ENCODE results near the gene MRPL23.

DNA sequence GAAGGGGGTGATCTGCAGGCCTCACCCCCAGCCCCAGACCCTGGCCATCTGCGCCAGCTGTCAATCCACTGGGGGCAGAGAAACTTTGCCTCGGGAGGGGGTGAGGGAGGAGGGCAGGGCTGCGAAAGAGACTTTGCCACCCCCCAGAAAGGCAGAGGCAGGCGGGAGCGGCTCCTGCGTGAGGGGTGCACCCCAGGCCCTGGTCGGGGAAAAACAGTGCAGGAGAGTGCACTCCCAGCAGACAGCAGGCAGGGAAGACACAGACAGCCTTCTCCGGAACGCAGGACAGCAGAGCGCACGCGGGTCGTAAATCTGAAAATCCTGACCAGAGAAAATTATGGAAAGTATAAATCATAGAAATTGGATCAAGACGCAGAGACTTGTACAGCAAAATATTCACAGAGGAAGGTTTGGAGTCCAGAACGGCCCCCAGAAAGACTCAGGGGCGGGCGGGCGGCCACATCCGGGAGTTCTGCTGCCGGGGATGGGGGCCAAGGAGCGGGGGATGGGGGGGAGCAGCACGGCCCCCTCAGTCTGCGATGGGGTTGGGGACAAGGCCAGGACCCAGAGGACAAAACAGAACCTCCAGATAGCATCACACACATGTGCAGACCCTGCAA is 8.0 kb upstream of the MRPL23 start:
- TF ChIP-seq YY1 (IDR thresholded peaks at IDR 0.05; ENCODE audit: low read depth), result no peak
- TF ChIP-seq EP300 (IDR thresholded peaks at IDR 0.05; ENCODE audit: borderline replicate concordance), result no peak
- TF ChIP-seq, protein P1, sequence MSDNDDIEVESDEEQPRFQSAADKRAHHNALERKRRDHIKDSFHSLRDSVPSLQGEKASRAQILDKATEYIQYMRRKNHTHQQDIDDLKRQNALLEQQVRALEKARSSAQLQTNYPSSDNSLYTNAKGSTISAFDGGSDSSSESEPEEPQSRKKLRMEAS (IDR thresholded peaks at IDR 0.05), result no peak
- TF ChIP-seq EGR1 (IDR thresholded peaks at IDR 0.05), result no peak
- no peak for TF ChIP-seq CEBPB (IDR thresholded peaks at IDR 0.05)
- TF ChIP-seq, protein P2, sequence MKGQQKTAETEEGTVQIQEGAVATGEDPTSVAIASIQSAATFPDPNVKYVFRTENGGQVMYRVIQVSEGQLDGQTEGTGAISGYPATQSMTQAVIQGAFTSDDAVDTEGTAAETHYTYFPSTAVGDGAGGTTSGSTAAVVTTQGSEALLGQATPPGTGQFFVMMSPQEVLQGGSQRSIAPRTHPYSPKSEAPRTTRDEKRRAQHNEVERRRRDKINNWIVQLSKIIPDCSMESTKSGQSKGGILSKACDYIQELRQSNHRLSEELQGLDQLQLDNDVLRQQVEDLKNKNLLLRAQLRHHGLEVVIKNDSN (IDR thresholded peaks at IDR 0.05), result no peak

All from Ishikawa (cell line).